Measurements from ENCODE around the gene XPC.
"Not testable (repeated sequence)": the region's sequence is repeated elsewhere in the genome, so short reads cannot be mapped to it uniquely, and the experiment has no call there.

Gene XPC

GRCh38 chr3:14132120-14132519 lies 46.3 kb downstream of the XPC start:
- no peak for DNase-seq

- DNase-seq: no peak
Measured at GRCh38 chr3:14131134-14131533, 47.3 kb downstream of the XPC start.

GRCh38 chr3:14130707-14131106 lies 47.7 kb downstream of the XPC start:
- no peak for DNase-seq

GRCh38 chr3:14130230-14130629 lies 48.2 kb downstream of the XPC start:
- no peak for DNase-seq

- DNase-seq: no peak
Measured at GRCh38 chr3:14129296-14129695, 49.1 kb downstream of the XPC start.

- no peak for DNase-seq
Measured at GRCh38 chr3:14128724-14129123, 49.7 kb downstream of the XPC start.

GRCh38 chr3:14127516-14128161 lies 50.8 kb downstream of the XPC start:
- no peak for DNase-seq

- DNase-seq: no peak
Measured at GRCh38 chr3:14126887-14127505, 51.4 kb downstream of the XPC start.

- no peak for DNase-seq
Measured at GRCh38 chr3:14126017-14126886, 52.1 kb downstream of the XPC start.

GRCh38 chr3:14125193-14126016 lies 53.0 kb downstream of the XPC start:
- peak; percentile 96 for DNase-seq

- peak; percentile 99 for DNase-seq
Measured at GRCh38 chr3:14124615-14125192, 53.7 kb downstream of the XPC start, which contains the start of the genes CHCHD4 and TMEM43. CHCHD4 (minus strand) TSS chr3:14124870; CDS start chr3:14124676, 194 bp downstream. TMEM43 (plus strand) TSS chr3:14125052; CDS start chr3:14125194, 142 bp downstream.

GRCh38 chr3:14124223-14124614 lies 54.2 kb downstream of the XPC start:
- DNase-seq: peak; percentile 50

- DNase-seq: no peak
Measured at GRCh38 chr3:14123308-14124222, 54.8 kb downstream of the XPC start.

- DNase-seq: no peak
Measured at GRCh38 chr3:14122301-14122700, 56.1 kb downstream of the XPC start.

GRCh38 chr3:14121859-14122258 lies 56.5 kb downstream of the XPC start:
- DNase-seq: no peak

GRCh38 chr3:14120921-14121448 lies 57.4 kb downstream of the XPC start:
- DNase-seq: not testable (repeated sequence)

GRCh38 chr3:14120111-14120920 lies 58.1 kb downstream of the XPC start:
- DNase-seq: no peak

- DNase-seq: no peak
Measured at GRCh38 chr3:14119651-14120050, 58.8 kb downstream of the XPC start.

- DNase-seq: no peak
Measured at GRCh38 chr3:14118400-14119381, 59.7 kb downstream of the XPC start.
